HFFc6 (cell line): ENCODE measurements around the gene TMUB2. TPM values are rescaled to one million over a fixed set of nuclear protein-coding genes. Genes with fewer than 3 reads are reported as not detected.

Experiments used
- DNase-seq: peaks from one replicate; pipeline ENCODE4 v3.0.0-alpha.2; 2018
- H3K27ac Mint-ChIP-seq: 2 replicates; pipeline ENCODE4 v1.8.0; 2020; ENCODE audit warnings: mild to moderate bottlenecking, mixed read lengths
- H3K27me3 Mint-ChIP-seq: 2 replicates; pipeline ENCODE4 v1.8.0; 2021; ENCODE audit warnings: mild to moderate bottlenecking, moderate library complexity, mixed read lengths; ENCODE audit not compliant: insufficient read depth
- H3K36me3 Mint-ChIP-seq: 2 replicates; pipeline ENCODE4 v1.8.0; 2021; ENCODE audit warnings: low read depth, mixed read lengths
- H3K4me1 Mint-ChIP-seq: 2 replicates; pipeline ENCODE4 v1.8.0; 2020; ENCODE audit warnings: low read depth, mixed read lengths
- H3K4me3 Mint-ChIP-seq: 2 replicates; pipeline ENCODE4 v1.8.0; 2020; ENCODE audit warnings: mild to moderate bottlenecking, moderate library complexity, mixed read lengths
- H3K9me3 Mint-ChIP-seq: 2 replicates; pipeline ENCODE4 v1.8.0; 2020; ENCODE audit warnings: mild to moderate bottlenecking, mixed read lengths
- total RNA-seq, 6 experiments: library from RNA; stranded (reverse); fragmentation: NEBNext Ultra II Directional; extraction: Animal tissue kit (Norgen Biotek cat#: 25700); gene quantifications; 2 replicates in 1 of 6; 3 replicates in 5 of 6; pipeline ENCODE4 v1.2.3, GENCODE V29; 2021
- TF ChIP-seq, protein P1 (sequence below): fragments of 200-600 bp; sonication (generic); IDR thresholded peaks from 2 replicates; pipeline ENCODE4 v1.5.0; 2021; ENCODE audit warnings: antibody characterized with exemption, mild to moderate bottlenecking

TMUB2 gene
- total RNA-seq, 6 experiments from 2014 or later, result 29.8 to 37.7 (median 34.0) TPM

DNA sequence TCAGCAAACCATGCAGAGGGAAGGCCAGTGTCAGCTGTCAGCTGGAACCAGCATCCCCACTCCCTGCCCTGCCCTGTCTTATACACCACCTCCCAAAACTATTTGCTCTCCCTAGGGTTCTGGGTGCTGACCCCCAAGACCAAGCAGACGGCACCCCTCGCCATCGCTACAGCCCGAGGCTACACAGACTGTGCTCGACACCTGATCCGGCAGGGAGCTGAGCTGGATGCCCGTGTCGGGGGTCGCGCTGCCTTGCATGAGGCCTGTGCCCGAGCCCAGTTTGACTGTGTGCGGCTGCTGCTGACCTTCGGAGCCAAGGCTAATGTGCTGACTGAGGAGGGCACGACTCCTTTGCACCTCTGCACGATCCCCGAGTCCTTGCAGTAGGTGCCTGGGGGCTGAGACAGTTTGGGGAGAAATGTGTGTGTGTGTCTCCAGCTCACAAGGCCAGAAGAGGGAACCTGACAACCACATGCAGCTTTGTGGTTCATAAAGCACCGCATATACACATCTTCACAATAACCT lies 14.8 kb upstream of the TMUB2 start:
- Mint-ChIP-seq H3K27ac (no peak overlapping the region), H3K27me3 (peaks cover 2% of the 10 kb centered on the region; the same call in 1 of the 2 replicates), H3K9me3 (no peaks in the 10 kb centered on the region), H3K4me1 (peaks cover 21% of the 10 kb centered on the region), H3K4me3 (no peak overlapping the region), H3K36me3 (peaks cover 3% of the 10 kb centered on the region; the same call in 1 of the 2 replicates)
- DNase-seq, result no peak
- TF ChIP-seq, protein P1, sequence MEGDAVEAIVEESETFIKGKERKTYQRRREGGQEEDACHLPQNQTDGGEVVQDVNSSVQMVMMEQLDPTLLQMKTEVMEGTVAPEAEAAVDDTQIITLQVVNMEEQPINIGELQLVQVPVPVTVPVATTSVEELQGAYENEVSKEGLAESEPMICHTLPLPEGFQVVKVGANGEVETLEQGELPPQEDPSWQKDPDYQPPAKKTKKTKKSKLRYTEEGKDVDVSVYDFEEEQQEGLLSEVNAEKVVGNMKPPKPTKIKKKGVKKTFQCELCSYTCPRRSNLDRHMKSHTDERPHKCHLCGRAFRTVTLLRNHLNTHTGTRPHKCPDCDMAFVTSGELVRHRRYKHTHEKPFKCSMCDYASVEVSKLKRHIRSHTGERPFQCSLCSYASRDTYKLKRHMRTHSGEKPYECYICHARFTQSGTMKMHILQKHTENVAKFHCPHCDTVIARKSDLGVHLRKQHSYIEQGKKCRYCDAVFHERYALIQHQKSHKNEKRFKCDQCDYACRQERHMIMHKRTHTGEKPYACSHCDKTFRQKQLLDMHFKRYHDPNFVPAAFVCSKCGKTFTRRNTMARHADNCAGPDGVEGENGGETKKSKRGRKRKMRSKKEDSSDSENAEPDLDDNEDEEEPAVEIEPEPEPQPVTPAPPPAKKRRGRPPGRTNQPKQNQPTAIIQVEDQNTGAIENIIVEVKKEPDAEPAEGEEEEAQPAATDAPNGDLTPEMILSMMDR, result no peak

DNA sequence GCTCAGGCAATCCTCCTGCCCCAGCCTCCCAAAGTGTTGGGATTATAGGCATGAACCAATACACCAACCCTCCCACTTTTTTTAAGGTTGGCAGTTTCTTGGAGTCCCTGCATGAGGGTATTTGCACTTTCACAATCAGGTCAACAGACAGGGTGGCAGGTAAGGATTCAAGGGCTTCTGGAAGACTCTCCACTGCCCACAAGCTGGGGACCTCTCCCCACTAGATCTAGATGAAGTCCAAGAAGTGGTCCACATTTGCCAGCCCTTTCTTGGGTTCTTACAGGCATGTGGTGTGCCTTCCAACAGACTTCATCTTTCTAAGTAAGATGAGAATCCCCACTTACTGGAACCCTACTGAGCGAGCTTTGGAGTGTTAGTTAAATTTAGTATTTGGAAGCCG lies 12.3 kb upstream of the TMUB2 start:
- peaks cover 8% of the 10 kb centered on the region for H3K36me3 Mint-ChIP-seq
- no peak overlapping the region for H3K27ac Mint-ChIP-seq
- H3K27me3 Mint-ChIP-seq, result no peaks in the 10 kb centered on the region
- TF ChIP-seq, protein P1, result no peak
- H3K4me1 Mint-ChIP-seq, result peaks cover 10% of the 10 kb centered on the region
- H3K4me3 Mint-ChIP-seq, result no peak overlapping the region
- no peak for DNase-seq
- H3K9me3 Mint-ChIP-seq, result no peaks in the 10 kb centered on the region

DNA sequence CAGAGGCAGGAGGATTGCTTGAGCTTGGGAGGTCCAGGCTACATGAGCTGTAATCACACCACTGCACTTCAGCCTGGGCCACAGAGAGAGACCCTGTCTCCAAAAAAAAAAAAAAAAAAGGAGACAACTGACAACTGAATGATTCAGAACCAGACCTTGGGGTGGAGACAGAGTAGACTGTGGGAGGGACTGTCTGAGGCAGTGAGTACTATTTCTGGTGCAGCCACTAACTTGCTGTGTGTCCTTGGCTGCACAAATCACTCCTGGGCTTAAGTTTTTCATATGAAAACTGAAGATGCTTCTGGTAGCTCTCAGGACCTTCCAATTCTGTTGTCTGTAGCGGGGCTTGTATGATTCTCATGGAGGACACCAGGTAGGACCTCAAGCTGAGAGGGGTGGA lies 10.5 kb upstream of the TMUB2 start:
- no peaks in the 10 kb centered on the region for H3K27me3 Mint-ChIP-seq
- peaks cover 8% of the 10 kb centered on the region for H3K36me3 Mint-ChIP-seq
- TF ChIP-seq, protein P1, result no peak
- H3K4me1 Mint-ChIP-seq, result no peaks in the 10 kb centered on the region
- H3K9me3 Mint-ChIP-seq, result no peaks in the 10 kb centered on the region
- DNase-seq, result no peak
- no peak overlapping the region for H3K27ac Mint-ChIP-seq
- no peak overlapping the region for H3K4me3 Mint-ChIP-seq

DNA sequence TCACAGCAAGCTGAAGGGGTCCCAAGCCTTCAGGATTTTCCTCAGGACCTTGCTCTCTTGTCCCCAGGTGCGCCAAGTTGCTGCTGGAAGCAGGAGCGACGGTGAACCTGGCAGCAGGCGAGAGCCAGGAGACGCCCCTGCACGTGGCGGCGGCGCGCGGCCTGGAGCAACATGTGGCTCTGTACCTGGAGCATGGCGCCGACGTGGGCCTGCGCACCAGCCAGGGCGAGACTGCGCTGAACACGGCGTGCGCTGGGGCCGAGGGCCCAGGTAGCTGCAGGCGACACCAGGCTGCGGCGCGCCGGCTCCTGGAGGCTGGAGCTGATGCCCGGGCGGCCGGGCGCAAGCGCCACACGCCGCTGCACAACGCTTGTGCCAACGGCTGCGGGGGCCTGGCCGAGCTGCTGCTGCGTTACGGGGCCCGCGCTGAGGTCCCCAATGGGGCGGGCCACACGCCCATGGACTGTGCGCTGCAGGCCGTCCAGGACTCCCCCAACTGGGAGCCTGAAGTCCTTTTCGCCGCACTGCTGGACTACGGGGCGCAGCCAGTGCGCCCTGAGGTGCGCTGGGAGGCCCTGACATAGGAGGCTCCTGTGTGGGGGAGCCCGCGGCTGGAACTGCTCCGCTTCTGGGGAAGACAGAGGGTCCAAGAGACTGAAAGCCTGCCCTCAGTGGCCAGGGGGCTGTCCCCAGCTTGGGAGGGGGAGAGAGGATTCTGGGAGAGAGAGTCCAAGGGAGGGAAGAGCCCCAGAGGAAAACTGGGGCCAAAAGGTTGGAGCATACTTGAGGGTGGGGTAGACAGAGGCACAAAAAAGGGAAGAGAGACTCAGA lies 9.9 kb upstream of the TMUB2 start:
- Mint-ChIP-seq H3K4me1 (no peaks in the 10 kb centered on the region), H3K4me3 (no peak overlapping the region), H3K27ac (no peak overlapping the region), H3K9me3 (no peaks in the 10 kb centered on the region), H3K27me3 (no peaks in the 10 kb centered on the region), H3K36me3 (peaks cover 12% of the 10 kb centered on the region)
- no peak for DNase-seq
- TF ChIP-seq, protein P1, result no peak

DNA sequence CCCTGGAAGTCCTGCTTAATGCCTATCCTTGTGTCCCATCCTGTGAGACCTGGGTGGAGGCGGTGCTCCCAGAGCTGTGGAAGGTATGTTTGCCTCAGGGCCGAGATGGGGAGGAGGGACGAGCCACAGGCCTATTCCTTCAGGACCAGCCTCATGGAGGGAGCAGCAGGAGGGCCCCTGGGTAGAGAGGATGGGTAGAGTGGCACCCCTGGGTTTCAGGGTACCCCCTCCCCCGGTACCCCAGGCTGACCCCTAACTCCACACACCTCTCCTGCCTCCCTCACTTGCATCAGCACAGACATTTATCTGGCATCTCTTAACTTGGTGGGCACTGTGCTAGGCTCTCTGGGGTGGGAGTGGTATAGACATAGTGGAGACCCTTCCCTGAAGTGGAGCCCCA lies 9.1 kb upstream of the TMUB2 start:
- DNase-seq, result no peak
- TF ChIP-seq, protein P1, result no peak
- H3K4me1 Mint-ChIP-seq, result no peaks in the 10 kb centered on the region
- H3K27me3 Mint-ChIP-seq, result no peaks in the 10 kb centered on the region
- H3K4me3 Mint-ChIP-seq, result no peak overlapping the region
- H3K27ac Mint-ChIP-seq, result no peak overlapping the region
- H3K9me3 Mint-ChIP-seq, result no peaks in the 10 kb centered on the region
- peaks cover 13% of the 10 kb centered on the region for H3K36me3 Mint-ChIP-seq
